HG03520 (cell line): ENCODE measurements around the gene MAL.
"Not testable (repeated sequence)": the region's sequence is repeated elsewhere in the genome, so short reads cannot be mapped to it uniquely, and the experiment has no call there.

Experiments used
- ATAC-seq: cut with Tn5 transposase; IDR thresholded peaks from one replicate; pipeline ENCODE4 v1.9.1; 2021; ENCODE audit warnings: mild to moderate bottlenecking, moderate library complexity; ENCODE audit not compliant: unreplicated experiment

MAL gene

DNA sequence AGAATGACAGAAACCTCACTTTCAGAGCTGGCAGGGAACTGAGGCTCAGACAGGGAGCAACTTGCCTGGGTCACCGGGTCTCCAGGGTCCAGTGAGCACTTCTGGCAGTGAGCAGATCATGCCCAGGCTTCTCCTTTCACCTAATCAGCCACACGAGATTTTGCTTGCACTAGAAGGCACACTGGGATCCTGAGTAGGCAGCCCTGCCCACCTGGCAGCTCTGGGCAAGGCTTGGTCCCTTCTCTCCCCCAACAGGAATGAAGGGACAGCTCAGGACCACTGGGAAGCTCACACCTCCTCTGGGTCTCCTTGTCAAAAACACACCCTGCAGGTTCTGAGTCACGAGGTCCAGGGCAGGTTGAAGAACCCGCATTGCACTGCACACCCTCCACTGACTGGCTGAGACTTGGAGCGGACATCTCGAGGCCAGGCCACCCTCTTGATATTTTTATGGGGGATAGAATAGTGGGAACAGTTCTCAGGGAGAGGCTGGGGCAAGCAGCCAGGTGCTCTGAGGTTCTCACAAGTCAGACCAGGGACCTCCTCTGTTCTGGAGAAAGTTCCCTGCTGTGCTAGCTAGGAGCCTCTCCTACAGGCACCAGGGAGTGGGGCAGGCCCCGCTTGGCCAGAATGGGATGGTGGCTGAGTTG, 5.7 kb downstream of the MAL start:
- ATAC-seq = no peak

DNA sequence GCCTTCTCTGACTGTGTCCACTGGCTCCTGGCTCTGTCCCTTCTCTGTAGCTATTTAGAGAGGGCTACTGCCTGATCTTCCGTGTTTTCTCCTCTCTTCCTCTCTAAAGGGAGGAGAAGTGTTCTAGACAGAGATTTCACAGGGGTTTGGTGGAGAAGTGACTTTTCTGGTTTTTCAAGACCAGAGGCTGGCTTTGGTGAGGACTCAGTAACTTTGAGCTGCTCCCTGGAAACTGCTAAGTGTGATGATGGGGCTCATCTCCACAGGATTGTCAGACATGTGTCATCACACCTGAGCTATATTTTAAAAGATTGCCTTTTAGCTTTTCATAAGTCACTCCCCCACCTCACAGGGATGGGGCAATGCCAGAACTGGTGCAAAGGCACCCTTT, 6.2 kb downstream of the MAL start:
- no peak for ATAC-seq

DNA sequence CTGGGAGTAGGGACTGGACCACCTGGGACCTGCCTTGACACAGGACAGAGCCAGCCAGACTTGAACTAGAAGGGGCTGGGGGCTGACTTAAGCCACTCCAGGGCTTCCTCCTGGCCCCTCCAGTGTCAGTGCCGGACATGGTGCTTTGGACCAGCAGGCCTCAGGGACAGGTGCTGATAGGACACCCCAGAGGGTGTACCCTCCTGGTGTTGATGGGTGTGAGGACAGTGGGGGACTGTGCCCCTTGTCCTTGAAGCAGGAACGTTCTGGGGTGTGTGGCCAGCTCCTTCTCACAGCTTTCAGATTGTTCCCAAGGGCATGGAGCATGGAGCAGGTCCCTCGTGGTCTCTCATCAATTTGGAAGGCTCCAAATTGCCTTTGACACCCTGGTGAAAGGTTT, 6.8 kb downstream of the MAL start:
- ATAC-seq = no peak

- ATAC-seq = no peak
These were observed 7.5 kb downstream of the MAL start for GRCh38 chr2:95032868-95033603.

- no peak for ATAC-seq
These were observed 8.7 kb downstream of the MAL start for GRCh38 chr2:95034221-95034620.

DNA sequence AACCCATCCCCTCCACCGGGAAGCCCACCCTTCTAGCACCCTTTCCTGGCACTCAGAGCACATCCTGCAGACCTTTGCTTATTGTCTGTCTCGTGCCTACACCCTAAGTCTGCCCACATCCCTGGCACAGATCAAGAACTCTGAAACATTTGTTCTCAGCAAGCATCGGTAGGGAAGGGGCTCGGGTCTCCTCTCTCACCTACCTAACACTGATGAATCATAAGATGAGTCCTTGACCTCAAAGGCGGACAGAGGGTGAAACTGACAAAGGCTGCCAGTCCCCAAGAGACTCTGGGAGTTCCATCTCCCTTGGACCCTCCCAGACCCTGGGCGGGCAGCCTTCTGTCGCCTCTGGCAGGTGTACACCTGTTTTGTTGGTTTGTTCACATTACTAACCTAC, 9.3 kb downstream of the MAL start:
- no peak for ATAC-seq

DNA sequence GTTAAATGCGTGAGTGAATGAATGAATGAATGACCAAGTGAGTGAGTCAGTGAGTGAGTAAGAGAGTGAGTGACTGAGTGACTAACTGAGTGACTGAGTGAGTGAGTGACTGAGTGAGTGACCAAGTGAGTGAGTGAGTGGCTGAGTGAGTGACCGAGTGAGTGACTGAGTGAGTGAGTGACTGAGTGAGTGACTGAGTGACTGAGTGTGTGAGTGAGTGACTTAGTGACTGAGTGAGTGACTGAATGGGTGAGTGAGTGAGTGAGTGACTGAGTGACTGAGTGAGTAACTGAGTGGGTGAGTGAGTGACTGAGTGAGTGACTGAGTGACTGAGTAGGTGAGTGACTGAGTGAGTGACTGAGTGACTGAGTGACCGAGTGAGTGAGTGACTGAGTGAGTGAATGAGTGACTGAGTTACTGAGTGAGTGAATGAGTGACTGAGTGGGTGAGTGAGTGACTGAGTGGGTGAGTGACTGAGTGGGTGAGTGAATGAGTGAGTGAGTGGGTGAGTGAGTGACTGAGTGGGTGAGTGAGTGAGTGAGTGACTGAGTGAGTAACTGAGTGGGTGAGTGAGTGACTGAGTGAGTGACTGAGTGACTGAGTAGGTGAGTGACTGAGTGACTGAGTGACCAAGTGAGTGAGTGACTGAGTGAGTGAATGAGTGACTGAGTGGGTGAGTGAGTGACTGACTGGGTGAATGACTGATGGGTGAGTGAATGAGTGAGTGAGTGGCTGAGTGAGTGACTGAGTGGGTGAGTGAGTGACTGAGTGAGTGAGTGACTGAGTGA, 11.3 kb downstream of the MAL start:
- no peak for ATAC-seq

DNA sequence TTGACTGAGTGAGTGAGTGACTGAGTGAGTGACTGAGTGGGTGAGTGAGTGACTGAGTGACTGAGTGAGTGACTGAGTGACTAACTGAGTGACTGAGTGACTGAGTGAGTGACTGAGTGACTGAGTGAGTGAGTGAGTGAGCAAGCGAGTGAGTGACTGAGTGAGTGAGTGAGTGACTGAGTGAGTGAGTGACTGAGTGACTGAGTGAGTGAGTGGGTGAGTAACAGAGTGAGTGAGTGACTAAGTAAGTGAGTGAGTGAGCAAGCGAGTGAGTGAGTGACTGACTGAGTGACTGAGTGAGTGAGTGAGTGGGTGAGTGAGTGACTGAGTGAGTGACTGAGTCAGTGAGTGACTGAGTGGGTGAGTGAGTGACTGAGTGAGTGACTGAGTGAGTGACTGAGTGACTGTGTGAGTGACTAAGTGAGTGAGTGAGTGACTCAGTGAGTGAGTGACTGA, 11.9 kb downstream of the MAL start:
- no peak for ATAC-seq

GRCh38 chr2:95037841-95038585, 12.5 kb downstream of the MAL start:
- ATAC-seq = not testable (repeated sequence)

- ATAC-seq = no peak
These were observed 13.3 kb downstream of the MAL start for GRCh38 chr2:95038635-95039298.

DNA sequence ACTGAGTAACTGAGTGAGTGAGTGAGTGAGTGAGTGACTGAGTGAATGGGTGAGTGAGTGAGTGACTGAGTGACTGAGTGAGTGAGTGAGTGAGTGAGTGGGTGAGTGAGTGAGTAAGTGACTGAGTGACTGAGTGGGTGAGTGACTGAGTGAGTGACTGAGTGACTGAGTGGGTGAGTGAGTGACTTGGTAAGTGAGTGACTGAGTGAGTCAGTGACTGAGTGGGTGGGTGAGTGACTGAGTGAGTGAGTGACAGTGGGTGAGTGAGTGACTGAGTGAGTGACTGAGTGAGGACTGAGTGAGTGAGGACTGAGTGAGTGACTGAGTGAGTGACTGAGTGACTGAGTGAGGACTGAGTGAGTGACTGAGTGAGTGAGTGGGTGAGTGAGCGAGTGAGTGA, 13.9 kb downstream of the MAL start:
- no peak for ATAC-seq

GRCh38 chr2:95039978-95040377, 14.5 kb downstream of the MAL start:
- no peak for ATAC-seq

DNA sequence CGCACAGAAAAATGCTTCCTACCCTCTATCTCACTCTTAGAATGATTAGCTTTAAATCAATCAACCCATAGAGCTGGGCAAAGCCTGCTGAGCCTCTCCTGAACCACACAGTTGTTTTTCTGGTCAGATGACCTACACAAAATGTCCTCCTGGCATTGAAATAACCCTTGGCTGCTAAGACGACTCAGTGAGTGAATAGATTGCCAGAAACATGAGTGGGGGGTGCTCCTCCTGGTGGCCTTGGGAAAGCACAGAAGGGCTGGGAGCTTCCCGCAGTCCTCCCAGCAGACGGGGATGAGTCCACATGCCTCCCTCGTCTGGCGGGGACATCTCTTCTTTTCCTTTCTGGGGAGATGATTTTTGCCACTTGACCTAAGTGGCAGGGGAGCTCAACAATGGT, 14.9 kb downstream of the MAL start:
- no peak for ATAC-seq

DNA sequence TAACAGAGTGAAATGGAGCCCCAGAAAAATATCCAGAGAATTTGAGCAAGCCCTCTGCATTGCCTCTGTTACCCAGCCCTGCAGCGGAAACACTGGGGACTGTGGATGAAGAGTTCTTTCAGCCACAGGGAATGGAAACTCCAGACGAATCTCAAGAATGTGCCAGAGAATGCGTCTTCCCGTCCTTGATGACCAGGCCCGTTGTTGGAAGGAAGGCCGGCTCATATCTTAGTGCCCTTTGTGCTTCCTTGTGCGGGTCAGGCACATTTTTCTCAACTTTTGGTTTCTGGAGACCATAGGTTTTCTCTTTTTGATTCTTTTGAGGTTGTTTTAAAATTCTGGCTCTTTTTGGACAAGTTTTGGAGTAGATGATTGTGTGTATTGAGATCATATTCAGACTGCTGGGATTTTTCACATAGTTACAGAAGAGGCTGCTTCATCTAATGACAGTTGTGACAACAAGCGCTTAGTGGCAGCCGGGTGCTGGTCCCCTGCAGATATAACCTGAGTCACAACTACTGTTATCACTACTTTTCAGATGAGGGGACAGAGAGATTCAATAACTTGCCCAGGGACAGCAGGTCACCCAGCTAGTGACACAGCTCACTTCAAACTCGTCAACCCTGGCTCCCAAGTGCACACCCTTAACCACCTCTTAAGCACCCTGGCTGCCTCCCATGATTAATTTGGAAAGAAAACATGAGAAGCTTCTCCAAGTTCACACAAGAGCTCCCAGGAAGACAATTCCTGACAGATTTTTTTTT, 15.7 kb downstream of the MAL start:
- ATAC-seq = no peak

DNA sequence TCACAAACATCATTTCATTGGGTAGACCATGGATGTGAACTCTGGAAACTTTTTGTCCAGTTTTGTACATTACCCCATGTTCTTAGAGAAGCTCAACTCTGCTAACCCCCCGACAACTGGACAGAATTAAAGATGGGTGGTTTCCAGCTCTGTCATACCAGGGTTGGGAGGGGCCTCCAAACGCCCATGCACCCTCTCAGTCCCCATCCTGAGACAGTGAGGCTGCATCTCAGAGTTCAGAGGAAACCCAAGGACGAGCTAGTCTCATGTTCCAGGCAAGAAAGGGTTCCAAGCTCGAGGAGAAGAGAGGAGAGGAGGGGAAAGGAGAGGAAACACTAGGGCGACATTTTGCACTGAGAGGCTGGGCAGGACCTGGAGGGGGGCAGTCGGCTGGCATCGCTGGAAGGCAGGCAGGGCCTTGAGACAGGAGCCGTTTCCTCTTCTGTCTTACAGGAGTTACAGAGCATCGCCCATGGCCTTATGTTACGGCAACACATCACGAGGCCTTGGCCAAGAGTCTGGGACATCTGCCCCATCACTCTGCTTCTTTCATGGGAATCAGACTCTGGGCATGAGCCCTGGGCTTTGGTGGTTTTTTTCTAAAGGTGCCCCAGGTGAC, 16.4 kb downstream of the MAL start:
- ATAC-seq = no peak

DNA sequence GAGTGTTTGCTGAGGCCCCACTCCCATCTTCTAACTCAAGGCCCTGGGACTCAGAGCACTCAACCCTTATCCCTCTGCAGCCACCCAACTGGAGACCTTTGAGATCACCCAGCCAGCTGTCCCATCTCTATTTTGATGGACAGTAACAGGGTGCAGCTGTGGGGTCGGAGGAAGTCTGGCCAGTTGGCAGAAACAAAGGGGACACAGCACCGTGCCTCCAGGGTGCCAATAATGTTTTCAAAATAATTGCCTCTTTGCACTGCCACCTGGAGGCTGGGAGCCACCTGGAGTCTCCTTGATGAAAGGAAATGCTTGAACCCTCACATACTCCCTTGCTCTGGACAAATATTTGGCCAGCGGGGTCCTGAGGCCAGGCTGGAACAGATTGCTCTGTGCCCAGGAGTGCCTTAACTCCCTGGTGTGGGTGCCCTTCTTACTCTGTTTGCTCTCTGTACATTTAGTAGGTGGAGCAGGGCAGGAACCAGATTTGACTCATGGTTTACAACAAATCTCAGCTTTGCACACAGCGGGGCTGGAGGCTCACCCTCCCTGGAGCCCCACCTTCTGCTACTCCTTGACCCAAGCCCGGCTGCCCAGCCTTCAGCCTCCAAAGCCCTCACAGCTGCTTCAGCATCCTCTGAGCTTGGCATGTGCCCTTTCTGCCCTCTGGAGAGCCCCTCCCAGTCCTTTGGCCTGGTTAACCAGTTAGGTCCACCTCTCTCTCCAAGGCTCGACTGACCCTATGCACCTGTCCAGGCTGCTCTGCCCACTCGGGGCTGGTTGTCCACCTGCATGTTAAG, 17.2 kb downstream of the MAL start:
- no peak for ATAC-seq

DNA sequence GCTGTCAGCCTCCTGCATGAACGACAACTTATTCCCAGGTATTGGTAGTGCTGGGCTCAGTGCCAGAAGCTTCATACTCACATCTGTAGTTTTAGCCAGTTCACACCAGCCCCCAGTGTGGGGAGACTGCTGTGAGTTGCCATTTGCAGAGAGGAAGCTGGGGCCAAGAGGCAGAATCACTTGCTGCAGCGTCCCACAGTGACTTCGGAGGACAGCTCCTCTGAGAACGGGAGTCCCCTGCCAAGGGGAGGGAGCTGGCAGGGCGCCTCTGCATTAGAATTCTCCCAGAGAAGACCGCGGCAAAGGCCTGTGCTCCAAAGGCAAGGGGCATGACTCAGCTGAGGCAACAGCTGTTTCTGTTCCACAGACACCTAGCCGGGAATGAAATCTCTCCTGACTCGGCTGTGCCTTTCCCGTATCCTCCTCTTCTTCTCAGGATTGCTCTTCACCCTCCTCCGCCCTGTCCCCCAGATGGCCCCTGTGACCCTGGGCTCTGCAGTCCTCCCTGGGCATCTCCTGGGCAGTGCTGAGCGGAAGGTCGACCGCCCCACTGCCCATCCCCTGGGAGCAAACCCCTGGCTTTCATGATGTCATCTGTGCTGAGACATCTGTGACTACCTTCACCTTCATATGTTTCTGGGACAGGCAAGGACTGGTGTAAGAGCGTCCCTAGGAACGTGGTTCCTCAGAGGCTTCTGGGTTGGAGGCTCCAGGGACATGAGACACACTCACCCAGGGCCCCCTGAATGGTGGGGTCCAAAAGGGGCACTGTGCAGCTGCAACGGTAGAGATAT, 18.0 kb downstream of the MAL start:
- ATAC-seq = no peak

DNA sequence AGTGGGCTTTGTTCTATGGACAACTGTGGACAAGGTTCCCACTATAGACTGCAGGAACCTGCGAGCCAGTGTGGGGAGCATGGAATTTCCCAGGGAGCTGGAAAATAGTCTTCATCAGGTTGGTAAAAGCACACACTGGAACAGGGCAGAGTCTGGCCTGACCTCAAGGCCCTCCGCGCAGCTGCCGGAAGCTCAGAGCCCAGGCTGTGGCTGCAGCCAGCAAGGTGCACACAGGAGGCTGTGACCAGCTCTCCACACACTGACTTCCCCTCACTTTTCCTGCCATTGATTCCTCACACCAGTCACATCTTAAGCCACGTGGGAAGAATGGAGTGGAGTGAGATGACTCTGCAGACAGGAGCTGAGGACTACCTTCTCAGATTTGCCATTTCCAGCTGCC, 19.1 kb downstream of the MAL start:
- no peak for ATAC-seq
